SW480 (cell line): ENCODE data around the gene ATAD3B.
"Not testable (repeated sequence)": the region's sequence is repeated elsewhere in the genome, so short reads cannot be mapped to it uniquely, and the experiment has no call there.

Experiments used
- DNase-seq: peaks from one replicate; pipeline ENCODE4 v3.0.0-alpha.2; 2016; ENCODE audit warnings: low spot score

Gene ATAD3B

DNA sequence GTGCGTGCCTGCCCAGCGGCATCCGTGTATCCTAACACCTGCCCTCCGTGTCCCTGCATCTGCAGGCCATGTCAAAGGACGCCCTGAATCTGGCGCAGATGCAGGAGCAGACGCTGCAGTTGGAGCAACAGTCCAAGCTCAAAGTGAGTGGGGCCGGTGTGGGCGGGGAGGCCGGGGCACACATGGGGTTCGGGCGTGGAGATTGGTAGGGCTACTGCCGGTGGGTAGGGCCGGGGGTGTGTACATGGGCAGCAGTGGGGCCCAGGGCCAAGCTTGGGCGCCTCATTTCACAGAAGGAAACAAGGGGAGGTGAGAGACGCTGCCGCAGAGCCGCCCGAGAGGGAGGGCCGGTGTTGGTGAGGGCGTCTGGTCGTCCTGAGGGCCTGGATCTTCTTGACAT, 20.9 kb upstream of the ATAD3B start:
- DNase-seq, result not testable (repeated sequence)

DNA sequence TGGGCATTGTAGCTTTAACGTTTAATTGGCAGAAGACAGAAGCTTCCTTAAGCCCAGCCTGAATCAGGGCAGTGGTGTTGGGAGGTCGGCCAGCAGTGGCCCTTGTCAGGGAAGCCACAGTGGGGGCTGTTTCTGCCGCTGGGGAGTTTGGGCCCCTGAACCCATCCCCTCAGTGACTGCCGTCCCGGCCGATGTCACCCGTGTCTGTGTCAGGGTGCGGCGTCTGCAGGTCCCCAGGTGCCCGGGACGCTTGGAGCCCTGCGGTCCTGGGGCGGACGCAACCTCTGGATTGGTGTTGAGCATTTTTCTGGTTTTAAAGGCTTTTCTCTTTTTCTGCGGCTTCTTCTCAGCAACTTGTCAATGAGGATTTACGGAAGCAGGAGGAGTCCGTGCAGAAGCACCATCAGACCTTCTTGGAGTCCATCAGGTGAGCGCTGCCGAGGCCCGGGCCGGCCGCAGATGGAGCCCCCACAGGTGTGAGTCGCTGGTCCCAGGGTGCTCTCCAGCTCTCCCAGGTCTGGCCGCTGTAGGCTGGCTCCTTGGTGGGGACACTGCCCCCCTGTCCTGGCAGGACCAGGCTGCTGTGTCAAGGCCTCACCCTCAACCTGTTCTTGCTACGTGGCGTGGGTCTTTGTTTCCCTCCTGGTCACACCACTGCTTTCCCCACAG, 19.7 kb upstream of the ATAD3B start:
- no peak for DNase-seq

DNA sequence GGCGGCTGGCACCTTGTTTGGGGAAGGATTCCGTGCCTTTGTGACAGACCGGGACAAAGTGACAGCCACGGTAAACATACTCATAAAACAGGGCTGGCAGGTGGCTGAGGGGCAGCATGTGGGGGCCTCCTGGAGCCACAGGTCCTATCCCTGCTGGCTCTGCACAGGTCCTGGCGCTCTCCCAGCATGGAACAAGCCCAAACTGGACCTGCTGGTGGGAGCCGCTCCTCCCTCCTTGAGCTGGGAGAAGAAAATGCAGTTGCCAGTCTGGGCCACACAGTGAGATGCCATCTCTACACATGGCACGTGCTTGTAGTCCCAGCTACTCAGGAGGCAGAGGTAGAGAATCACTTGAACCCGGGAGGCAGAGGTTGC, 19.2 kb upstream of the ATAD3B start:
- DNase-seq, result not testable (repeated sequence)

DNA sequence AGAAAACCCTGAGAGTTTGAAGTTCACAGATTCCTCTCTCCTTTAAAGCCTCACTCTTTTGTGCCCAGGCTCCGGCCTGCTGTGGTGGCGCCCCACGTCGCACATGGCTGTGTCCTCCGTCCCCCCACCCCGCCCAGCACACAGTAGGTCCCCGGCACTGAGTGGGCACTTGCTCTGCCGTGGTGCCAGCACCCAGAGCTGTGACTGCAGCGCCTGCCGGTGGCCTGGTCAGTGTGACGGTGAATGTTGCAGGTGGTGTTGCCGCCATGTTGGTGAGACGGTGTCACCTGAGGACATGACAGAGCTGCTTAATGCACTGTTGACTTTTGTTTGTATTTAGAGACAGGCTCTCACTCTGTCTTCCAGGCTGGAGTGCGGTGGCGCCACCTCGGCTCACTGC, 18.7 kb upstream of the ATAD3B start:
- no peak for DNase-seq

DNA sequence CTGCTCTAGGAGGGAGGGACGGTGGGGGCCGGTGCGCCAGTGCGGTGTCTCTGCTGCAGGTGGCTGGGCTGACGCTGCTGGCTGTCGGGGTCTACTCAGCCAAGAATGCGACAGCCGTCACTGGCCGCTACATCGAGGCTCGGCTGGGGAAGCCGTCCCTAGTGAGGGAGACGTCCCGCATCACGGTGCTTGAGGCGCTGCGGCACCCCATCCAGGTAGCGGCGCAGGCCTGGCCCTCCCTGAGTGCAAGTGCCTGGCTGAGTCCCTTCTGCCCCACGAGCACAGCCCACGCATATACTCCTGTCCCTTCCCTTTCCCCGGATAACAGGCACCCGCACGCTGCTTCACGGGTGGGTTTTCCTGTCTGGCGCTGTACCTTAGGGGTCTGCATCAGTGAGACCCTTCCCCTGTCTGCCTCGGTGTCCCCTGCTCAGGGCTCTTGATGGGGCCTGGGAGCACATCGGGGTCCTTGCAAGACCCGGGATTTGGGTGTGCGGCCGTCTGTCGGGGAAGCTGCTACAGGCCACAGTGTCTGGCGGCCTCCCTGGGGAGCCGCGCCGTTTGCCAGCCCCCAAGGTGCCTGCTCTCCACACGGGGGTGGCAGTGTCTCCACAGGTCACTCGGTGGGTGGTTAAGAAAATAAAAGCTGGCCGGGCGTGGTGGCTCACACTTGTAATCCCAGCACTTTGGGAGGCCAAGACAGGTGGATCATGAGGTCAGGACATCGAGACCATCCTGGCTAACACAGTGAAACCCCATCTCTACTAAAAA, 17.1 kb upstream of the ATAD3B start:
- not testable (repeated sequence) for DNase-seq

DNA sequence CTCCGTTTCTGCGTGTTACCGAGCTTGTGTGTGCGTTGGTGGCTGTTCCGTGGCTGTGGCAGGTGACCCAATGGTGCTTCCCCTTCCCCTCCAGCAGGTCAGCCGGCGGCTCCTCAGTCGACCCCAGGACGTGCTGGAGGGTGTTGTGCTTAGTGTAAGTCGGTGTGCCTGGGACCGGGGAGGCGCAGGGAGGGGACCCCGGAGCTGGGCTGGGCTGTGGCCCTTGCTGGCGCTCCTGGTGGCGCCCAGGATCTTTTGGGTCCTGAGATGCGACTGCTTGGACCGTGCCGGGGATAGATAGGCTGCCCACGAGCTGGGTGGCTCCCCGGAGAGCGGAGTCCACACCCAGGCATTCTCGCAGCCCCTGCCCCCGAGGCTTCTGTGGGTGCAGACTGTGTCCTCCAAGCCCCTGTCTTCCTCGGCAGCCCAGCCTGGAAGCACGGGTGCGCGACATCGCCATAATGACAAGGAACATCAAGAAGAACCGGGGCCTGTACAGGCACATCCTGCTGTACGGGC, 16.1 kb upstream of the ATAD3B start:
- no peak for DNase-seq

DNA sequence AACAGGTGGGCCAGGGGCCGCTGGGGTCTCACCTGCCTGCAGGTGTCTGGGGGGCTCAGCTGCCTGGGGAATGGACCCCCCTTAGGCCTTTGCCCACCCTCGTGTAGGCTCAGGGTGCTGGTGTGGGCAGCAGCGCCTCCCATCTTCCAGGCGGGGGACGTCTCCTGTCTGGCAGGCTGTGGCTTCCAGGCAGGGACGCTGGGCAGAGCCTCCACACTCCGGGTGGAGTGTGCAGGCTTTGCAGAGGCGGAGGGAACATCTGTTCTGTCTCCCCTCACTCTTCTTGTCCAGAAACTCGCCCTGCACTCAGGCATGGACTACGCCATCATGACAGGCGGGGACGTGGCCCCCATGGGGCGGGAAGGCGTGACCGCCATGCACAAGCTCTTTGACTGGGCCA, 15.6 kb upstream of the ATAD3B start:
- DNase-seq, result not testable (repeated sequence)

DNA sequence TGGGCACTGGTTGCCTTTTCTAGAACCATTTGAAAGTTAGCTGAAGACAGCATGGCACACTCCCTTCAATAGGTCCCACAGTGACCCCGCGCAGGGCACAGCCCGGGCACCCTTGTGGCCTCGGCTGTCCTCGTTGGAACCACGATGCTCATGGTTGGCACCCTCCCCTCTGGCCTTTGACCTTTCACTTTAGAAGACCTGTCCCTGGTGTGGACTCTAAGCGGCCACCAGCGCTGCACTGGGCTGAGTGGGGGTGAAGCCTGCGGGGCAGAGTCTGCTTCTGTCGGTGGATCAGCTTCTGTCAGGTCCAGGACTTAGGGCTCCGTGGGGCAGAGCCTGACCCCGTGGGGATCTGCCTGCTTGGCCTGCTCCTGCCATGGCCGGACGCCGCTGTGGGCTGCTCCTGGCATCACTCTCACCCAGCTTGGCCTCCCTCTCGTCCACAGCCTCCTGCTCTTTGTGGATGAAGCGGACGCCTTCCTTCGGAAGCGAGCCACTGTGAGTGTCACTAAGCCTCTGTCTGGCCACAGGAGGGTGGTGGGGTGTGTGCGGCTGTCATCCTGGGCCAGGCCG, 14.8 kb upstream of the ATAD3B start:
- not testable (repeated sequence) for DNase-seq

DNA sequence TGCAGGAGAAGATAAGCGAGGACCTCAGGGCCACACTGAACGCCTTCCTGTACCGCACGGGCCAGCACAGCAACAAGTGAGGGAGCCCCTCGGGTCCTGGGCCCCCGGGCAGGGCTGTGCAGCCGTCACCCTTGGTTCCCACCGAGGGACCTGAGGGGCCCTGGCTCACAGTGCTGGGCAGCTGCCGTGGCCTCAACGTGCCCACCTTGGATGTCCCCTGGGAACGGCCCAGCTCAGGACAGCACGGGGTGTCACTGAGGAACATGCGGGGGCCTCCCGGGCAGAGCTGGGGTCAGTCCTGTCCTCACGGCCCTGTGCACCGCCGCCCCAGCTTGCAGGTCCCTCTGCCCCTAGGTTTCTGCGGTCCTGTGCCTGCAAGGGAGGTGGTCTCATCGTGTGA, 12.4 kb upstream of the ATAD3B start:
- DNase-seq, result not testable (repeated sequence)

DNA sequence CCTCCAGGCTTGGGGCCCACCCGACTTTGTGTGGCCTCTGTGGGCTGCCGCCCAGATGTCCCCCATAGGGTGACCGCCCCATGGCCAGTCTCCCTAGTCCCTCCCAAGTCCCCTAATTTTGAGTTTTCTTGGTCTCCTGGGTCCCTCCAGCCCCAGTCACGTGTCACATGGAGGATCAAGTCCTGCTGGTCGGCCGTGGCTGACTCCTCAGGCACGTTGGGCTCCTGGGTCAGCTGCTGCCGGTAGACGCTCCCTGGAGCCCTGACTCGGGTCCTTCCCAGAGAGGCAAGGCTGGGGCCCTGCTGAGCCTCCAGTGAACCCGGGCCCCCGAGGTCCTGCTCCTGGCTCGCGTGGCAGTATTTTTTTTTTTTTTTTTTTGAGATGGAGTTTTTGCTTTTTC, 11.9 kb upstream of the ATAD3B start:
- not testable (repeated sequence) for DNase-seq

DNA sequence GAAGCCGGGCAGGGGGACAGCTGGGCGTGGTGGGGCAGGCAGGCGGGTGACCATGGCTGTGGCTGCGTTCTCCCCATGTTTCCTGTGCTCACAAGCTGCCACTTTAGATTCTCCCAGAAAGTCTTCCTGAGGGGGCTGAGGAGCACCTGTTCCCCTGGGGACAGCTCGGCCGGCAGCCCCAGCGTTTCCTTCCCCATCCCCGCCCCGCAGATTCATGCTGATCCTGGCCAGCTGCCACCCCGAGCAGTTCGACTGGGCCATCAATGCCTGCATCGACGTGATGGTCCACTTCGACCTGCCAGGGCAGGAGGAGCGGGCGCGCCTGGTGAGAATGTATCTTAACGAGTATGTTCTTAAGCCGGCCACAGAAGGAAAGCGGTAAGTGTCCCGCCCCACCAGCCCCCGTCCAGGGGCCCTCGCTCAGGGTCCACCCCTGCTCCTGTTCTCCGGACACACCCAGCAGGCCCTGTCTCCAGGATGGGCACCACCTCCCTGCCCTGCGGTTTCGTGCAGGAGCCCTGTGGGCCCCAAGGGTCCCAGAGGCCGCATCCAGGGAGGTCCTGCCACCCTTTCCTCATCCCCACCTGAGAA, 10.9 kb upstream of the ATAD3B start:
- no peak for DNase-seq

DNA sequence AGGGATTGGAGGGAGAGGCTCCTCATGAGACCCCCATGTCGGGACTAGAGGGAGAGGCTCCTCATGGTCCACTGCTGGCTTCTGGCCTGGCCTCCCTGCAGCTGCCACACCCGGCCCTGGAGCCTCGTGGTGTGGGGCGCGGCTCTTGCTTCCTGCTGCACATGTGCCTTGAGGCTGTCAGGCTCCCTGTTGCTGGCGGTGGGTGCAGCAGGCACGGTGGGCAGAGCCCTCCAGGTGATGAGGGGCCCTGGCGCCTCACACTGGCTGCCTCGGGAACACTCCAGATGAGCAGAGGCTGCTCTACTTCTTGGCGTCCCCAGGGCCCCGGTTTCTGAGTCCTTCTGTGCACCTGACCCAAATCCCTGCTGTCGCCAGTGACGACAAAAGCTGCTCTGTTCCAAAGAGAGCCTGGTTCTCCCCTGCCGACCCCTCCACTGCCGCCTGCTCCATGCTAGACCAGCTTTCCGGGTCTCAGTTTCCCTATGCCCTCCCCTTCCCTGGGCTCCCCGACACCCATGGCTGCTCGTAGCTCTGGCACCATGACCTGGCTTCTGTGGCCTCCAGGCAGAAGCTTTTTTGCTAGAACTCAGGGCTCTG, 9.7 kb upstream of the ATAD3B start:
- DNase-seq, result no peak

DNA sequence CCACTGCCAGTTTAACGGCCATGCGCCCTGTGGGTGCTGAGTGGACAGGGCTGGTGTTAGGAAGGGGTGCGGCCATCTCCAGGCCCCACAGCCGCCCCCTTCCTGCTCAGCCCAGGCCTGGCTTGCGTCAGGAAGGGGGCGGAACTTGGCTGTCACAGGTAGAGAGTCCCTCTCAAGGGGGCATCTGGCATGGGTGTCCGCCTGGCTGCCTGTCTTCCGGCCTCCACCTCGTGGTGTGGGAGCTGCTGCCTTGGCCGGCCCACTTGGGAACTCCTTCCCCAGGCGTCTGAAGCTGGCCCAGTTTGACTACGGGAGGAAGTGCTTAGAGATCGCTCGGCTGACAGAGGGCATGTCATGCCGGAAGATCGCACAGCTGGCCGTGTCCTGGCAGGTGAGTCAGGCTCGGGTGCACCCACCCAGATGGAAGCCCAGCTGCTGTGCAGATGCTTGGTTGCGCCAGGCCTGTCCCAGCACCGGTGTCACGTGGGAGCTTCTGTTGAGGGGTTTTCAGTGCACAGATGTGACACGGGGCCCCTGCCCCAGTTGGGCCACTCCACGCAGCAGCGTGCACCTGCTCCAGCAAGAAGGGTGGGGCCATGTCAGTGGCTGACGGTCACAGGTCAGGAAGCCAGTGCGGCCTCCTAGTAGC, 9.1 kb upstream of the ATAD3B start:
- peak; percentile 41 for DNase-seq

DNA sequence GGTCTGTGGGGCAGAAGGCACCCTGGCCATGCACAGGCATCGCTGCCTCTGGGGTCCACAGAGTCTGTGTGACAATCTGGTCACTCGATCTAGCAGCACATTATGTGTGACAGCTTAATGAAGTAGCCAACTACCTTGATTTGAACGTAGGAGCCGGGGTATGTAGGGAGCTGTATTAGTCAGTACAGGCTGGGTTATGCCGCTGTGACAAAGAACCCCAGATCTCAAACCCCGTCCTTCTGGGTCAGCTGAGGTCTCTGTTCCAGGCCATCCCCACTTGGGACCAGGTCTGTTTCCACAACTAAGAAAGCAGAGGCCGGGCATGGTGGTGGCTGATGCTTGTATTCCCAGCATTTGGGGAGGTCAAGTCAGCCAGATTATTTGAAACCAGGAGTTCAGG, 8.3 kb upstream of the ATAD3B start:
- no peak for DNase-seq

DNA sequence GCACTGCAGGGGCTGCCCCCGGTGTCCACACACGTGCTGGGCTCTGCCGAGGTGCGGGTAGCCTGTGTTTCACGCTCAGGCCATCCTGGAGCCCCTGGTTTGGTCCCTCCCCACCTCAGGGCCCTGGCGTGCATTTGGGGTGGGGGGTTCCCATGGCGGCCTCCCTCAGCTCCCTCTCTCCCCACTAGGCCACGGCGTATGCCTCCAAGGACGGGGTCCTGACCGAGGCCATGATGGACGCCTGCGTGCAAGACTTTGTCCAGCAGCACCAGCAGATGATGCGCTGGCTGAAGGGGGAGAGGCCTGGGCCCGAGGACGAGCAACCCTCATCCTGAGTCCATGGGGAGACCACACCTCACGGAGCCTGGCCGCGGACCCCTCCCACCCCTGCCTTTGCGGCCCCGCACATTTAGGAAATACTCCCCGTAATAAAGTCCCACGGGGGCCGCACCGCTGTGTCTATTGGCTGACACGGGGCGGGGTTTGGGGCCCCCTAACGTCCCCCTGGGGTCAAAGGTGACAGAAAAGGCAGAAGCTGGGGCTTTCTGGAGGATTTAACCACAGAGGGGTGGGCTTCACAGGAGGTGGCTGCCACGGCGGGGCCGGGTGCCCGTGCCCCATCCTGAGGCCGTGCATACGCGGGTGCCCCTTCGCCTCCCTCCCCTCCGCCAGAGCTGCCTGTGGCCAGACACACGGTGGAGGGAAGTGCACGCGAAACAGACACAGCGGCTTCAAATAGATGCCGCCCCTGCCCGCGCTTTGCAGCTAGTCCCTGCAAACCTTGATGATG, 3.2 kb upstream of the ATAD3B start:
- DNase-seq, result not testable (repeated sequence)

DNA sequence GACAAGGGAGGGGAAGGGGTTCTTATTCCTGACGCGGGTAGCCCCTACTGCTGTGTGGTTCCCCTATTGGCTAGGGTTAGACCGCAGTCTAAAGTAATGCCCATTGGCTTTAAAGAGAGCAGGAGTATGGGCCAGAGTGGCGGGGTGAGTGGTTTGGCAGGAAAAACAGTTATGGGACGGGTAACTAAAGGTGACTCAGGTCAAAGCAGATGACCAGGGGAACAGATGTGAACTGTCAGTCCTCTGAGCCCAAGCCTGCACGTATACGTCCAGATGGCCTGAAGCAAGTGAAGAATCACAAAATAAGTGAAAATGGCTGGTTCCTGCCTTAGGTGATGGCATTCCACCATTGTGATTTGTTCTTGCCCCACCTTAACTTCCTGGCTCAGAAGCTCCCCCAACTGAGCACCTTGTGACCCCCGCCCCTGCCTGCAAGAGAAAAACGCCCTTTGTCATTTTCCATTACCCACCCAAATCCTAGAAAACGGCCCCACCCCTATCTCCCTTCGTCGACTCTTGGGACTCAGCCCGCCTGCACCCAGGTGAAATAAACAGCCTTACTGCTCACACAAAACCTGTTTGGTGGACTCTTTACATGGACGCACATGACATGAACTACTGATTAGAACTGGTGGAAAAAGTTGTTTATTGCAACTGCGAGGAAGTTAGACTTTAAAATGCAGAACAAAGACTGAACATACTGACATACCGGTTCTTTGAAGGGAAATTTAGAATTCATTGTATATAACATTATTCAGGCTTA, 758 bp upstream of the ATAD3B start:
- DNase-seq, result peak; percentile 14

DNA sequence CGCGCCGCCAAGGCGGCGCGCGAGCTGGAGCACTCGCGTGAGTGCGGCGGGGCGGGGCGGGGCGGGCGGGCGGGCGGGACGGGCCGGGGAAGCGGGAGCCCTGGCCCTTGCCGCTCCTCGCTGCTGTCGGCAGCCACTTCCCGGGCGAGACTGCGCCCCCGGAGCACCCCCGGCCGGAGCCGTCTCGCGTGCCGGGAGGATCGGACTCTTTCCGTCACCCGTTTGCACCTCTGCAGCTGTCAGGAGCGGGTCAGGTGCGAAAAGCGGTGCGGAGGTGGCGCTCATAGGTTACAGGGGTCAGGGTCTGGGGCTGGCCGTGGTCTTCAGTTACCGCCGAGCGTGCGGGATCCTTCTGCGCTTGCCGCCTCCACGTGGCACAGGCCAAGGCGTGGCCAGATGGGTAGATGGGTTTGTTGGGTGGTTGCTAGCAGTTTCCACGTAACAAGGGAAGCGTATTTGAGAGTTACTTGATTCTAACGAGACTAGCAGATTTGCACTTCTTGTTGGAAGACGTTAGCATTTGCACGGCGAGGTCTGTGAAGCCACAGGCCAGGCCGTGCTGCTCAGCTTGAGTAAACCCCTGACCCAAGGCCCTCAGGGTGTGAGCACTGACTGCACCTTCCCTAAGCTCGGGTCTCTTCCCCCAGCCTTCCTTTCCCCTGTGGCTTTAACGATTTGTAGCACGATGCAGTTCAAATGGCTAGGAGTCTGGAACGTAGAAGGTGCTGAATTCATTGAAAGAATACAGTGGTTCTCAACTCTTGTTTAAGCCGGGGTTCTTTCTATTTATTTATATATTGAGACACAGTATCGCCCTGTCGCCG, 700 bp downstream of the ATAD3B start:
- DNase-seq, result not testable (repeated sequence)

DNA sequence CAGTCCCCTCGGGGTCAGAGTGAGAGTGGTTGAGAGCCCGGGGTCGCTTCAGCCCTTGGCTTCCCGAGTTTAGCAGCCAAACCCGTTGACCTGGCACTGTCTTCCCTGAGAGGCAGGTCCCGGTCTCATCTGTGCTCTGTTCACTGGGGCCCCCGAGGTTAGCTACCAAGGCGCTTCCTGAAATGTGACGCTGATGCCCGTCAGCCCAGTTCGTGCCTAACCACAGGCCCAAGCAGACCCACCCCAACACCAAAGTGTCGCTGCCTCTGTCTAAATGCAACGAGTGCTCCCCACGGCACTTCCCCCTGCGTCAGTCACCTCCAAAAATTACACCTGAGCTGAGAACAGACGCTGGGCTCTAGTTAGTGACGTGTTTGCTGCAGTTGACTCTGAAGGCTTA, 4.4 kb downstream of the ATAD3B start:
- not testable (repeated sequence) for DNase-seq

DNA sequence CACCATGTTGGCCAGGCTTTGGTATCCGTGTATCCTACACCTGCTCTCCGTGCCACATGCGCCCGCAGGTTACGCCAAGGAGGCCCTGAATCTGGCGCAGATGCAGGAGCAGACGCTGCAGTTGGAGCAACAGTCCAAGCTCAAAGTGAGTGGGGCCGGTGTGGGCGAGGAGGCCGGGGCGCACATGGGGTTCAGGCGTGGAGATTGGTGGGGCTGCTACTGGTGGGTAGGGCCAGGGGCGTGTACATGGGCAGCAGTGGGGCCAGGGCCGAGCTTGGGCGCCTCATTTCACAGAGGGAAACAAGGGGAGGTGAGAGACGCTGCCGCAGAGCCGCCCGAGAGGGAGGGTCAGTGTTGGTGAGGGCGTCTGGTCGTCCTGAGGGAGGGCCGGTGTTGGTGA, 5.6 kb downstream of the ATAD3B start:
- DNase-seq, result no peak
